Activated CD4-positive, alpha-beta T cell treated with anti-CD3 and anti-CD28 coated beads, Interleukin-2, amount 10 ng/mL, durations not matched to agents 24 days and 14 days (primary cell): ENCODE data around the gene NFASC. TPM values are rescaled to one million over a fixed set of nuclear protein-coding genes. Genes with fewer than 3 reads are reported as not detected.

Experiments used
- DNase-seq: peaks from one replicate; pipeline ENCODE4 v3.0.0; 2022
- H3K27ac Mint-ChIP-seq: one replicate; pipeline ENCODE4 v1.8.0; 2022; ENCODE audit warnings: mild to moderate bottlenecking, mixed read lengths
- H3K27me3 Mint-ChIP-seq: one replicate; pipeline ENCODE4 v1.8.0; 2022; ENCODE audit warnings: mixed read lengths
- H3K36me3 Mint-ChIP-seq: one replicate; pipeline ENCODE4 v1.8.0; 2022; ENCODE audit warnings: low read depth, mild to moderate bottlenecking, mixed read lengths
- H3K4me1 Mint-ChIP-seq: one replicate; pipeline ENCODE4 v1.8.0; 2021; ENCODE audit warnings: mixed read lengths
- H3K4me3 Mint-ChIP-seq: one replicate; pipeline ENCODE4 v1.8.0; 2022; ENCODE audit warnings: mild to moderate bottlenecking, moderate library complexity, mixed read lengths
- H3K9me3 Mint-ChIP-seq: one replicate; pipeline ENCODE4 v1.8.0; 2021; ENCODE audit warnings: mixed read lengths
- intact Hi-C: fragments of 100-400 bp; cut with micrococcal nuclease; formaldehyde crosslinking; loops from one replicate; pipeline ENCODE4 v1.15.1; 2023
- total RNA-seq: library from RNA; stranded (reverse); gene quantifications from 2 replicates; pipeline ENCODE4 v1.2.3, GENCODE V29; 2022

NFASC gene
- total RNA-seq, 1 donor from 2014 or later: 0.21 TPM

DNA sequence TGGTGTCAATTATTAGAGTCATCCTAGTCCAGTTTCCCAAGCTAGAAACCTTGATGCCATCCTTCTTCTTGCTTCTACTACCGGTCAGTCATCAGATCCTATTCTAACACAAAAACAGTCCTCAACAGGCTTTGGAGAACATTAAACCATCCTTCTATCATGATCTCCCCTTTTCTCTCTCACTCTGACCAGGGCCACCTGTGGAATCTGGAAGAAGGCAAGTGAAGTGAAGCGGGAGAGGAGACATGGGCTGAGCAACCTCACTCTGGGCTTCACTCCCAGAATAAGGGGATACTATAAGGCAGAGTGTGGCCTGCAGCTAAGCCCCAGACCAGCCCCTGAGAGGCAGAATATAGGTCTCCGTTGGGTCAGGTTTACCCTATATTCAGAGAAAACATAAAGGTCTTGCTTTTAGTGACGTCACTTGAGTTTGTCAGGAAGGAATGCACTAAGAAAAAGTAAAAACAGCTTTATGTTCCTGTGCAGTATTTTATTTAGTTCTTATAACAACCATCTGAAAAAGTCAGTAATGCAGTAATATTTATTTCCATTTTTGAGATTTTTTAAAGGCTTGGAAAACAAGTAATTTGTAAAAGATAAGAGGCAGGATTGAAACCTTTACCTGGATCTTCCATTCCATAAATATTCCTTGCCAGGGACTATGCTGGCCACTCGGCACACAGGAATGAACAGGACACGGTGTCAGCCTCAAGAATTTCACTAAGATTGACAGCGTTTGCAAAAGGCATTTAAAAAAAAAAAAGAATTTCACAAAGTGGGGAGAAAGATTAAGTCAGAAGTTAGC, 61.3 kb downstream of the NFASC start:
- H3K27me3 Mint-ChIP-seq: peaks cover 11% of the 10 kb centered on the region
- H3K4me3 Mint-ChIP-seq: no peak overlapping the region
- intact Hi-C loops: no loop called here
- no peaks in the 10 kb centered on the region for H3K36me3 Mint-ChIP-seq
- DNase-seq: no peak
- H3K9me3 Mint-ChIP-seq: no peaks in the 10 kb centered on the region
- H3K4me1 Mint-ChIP-seq: no peaks in the 10 kb centered on the region
- no peak overlapping the region for H3K27ac Mint-ChIP-seq

DNA sequence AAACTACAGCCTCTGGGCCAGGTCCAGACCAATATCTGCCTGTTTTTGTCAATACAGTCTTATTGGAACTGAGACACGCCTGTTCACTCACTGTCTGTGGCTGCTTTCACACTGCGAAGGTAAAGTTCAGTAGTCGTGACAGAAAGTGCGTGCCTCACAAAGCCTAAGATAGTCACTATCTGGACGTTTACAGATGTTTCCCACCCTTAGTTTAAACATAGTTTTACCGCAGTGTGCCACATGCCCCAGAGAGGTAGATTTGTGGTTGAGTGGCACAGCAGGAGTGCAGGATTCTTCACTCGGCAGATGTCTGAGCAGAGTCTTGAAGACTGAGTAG, 61.9 kb downstream of the NFASC start:
- Mint-ChIP-seq H3K4me1 (no peaks in the 10 kb centered on the region), H3K27ac (no peak overlapping the region), H3K4me3 (no peak overlapping the region), H3K27me3 (peaks cover 8% of the 10 kb centered on the region), H3K9me3 (no peaks in the 10 kb centered on the region), H3K36me3 (no peaks in the 10 kb centered on the region)
- intact Hi-C loops: no loop called here
- DNase-seq: no peak

DNA sequence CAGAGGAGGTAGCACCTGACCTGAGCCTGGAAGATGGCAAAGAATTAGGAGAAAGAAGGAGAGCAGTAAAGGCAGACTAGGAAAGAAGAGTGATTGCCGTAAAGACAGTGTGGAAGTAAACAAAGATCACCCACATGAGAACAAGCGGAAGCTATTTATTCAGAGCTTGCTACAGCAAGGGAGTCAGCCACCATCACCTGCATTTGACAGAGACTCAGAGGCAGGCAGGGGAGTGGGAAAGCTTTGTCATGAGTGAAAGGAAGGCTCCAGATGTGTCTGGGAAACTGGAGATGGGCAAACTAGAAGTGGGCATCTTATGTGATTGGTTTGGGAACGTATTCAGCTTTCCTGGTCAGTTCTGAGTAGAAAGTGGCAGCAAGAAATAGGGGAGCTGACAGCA, 64.5 kb downstream of the NFASC start:
- Mint-ChIP-seq H3K4me1 (no peaks in the 10 kb centered on the region), H3K27me3 (peaks cover 7% of the 10 kb centered on the region), H3K9me3 (no peaks in the 10 kb centered on the region), H3K4me3 (no peak overlapping the region), H3K36me3 (no peaks in the 10 kb centered on the region), H3K27ac (no peak overlapping the region)
- intact Hi-C loops: no loop called here
- no peak for DNase-seq

DNA sequence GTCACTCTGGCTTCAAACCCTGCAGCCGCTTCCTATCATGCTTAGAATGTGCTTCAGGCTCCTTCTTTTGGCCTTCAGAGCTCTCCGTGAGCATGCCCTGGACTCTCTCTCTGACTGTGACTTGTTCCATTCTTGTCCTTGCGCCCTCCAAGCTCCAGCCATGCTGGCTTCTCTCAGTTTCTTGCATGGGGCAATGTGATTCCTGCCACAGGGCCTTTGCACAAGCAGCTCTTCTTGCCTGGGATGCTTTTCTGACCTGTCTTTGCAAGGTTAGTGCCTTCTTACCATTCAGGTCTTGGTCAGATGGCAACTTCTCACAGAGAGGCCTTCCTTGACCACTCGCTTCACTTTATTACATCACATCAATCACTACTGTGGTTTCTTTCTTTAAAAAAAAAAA, 66.1 kb downstream of the NFASC start:
- H3K9me3 Mint-ChIP-seq: no peaks in the 10 kb centered on the region
- H3K27ac Mint-ChIP-seq: no peak overlapping the region
- no peak for DNase-seq
- H3K4me3 Mint-ChIP-seq: no peak overlapping the region
- intact Hi-C loops: no loop called here
- peaks cover 7% of the 10 kb centered on the region for H3K27me3 Mint-ChIP-seq
- no peaks in the 10 kb centered on the region for H3K36me3 Mint-ChIP-seq
- no peaks in the 10 kb centered on the region for H3K4me1 Mint-ChIP-seq

DNA sequence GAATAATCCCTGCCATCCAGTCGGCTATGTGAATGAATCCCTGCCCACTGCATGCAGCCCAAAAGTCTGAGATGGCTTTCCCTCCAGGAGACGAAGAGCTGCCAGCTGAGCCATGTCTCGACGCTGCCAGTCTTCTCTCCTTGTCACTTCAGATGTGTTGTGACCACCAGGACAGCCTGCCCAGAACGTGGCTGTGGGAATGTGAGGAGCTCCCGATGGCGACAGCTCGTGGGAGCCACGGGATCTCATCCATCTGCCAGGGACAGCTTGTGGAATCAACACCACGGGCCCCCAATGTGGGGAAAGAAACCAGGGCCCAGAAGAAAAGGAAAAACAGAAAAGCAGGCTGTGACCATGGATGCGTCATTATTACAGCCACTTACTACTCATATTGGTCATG, 67.2 kb downstream of the NFASC start:
- no peak overlapping the region for H3K4me3 Mint-ChIP-seq
- intact Hi-C loops: no loop called here
- no peaks in the 10 kb centered on the region for H3K4me1 Mint-ChIP-seq
- no peaks in the 10 kb centered on the region for H3K36me3 Mint-ChIP-seq
- H3K27ac Mint-ChIP-seq: no peak overlapping the region
- H3K9me3 Mint-ChIP-seq: no peaks in the 10 kb centered on the region
- DNase-seq: no peak
- peaks cover 7% of the 10 kb centered on the region for H3K27me3 Mint-ChIP-seq

DNA sequence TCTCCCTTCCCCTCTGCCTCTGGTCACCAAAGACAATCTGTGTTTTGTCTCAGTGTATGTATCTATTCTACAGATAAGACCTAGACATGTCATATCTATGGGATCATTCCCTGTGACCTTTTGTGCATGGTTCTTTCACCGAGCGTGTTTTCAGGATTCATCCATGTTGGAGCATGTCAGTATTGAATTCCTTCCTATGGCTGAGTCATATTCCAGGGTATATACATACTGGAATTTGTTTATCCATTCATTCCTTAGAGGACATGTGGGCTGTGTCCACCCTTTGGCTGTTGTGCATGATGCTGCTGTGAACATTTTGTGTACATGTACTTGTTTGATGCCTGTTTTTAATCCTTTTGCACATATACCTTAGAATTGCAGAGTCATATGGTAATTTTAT, 69.9 kb downstream of the NFASC start:
- Mint-ChIP-seq H3K27ac (no peak overlapping the region), H3K9me3 (no peaks in the 10 kb centered on the region), H3K36me3 (no peaks in the 10 kb centered on the region), H3K27me3 (peaks cover 7% of the 10 kb centered on the region), H3K4me1 (no peaks in the 10 kb centered on the region), H3K4me3 (no peak overlapping the region)
- DNase-seq: no peak
- intact Hi-C loops: loop anchor here (5.0 kb wide), 1 partner anchor 113 kb away; no protein-coding TSS in a partner anchor

DNA sequence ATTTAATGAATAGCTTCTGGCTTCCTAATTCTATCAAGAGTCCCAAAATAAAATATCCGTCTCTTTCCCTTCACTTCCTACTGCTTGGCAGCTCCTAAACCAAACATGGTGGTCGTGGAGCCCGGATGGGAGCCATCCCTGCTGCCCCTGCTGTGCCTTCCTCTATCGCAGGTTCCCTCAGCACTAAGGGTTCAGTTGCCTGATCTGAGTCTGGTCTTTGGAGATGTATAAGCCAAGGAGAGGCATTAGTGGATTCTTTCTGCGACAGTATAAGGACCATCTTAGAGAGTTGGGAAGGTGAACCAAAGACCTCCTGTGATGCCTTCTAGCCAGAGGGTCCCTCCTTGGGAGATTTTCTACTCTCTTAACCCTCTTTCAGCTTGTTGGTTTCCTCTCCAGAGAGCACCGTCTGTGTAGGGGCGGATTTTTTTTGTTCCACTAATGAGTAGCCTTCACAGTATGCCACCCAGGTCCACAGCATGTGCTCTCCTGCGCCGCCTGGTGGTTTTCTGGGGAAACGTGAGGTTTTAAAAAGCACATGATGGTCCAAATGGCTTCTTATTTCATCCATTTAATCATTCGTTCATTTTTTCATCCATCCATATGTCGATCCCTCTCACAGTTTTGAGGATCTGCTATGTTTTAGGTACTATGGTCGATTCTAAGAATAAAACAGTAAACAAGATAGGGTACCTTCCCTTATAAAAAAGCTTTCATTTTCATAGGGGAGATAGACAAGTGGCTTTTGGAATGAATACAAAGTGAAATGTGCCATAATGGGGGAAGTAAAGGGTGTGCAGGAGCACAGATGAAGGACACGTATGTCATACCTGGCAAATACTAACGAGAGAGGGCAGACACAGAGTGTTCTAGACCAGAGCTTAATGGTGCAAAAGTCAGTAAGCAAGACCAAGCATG, 71.0 kb downstream of the NFASC start:
- Mint-ChIP-seq H3K27me3 (peaks cover 7% of the 10 kb centered on the region), H3K4me1 (no peaks in the 10 kb centered on the region), H3K36me3 (no peaks in the 10 kb centered on the region), H3K27ac (no peak overlapping the region), H3K4me3 (no peak overlapping the region), H3K9me3 (no peaks in the 10 kb centered on the region)
- intact Hi-C loops: loop anchor here (5.0 kb wide), 1 partner anchor 114 kb away; no protein-coding TSS in a partner anchor
- DNase-seq: peak; percentile 85

DNA sequence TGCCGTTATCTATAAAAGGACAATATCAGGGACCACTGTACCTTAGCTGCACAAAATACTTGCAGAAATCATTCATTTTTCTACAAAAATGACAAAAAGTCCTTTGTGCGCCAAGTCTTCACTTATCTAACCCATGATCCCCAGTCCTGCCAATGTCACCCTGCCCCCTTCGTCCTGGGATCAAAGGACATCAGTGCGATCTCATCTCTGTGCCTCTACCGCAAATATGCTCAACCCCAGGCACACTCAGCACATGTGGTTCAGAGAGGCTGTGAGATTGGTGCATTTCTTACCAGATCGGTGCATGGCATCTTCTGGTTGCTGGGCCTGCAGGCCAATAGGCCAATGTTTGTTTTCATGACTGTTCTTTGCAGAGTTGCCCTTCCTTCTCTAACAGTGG, 72.8 kb downstream of the NFASC start:
- H3K4me1 Mint-ChIP-seq: no peaks in the 10 kb centered on the region
- H3K9me3 Mint-ChIP-seq: no peaks in the 10 kb centered on the region
- intact Hi-C loops: loop anchor here (5.0 kb wide), 1 partner anchor 116 kb away; no protein-coding TSS in a partner anchor

DNA sequence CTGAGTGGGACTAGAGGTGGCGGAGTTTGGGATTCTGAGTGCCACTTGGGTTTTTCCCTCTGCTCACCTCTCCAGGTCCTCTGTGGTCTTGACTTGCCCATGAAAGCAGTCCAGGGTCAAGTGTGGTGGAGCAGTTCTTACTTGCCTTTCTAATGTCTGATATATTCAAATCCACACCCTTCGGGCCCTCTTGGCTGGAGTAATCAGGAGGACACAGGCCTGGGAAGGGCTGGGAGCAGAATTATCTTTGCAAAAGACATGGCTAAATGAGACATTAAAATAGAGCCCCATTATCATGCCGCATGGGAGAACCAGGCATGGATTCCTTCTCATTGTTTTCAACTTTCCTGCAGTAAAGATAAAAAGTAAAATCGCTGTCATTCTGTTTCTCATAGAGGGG, 74.0 kb downstream of the NFASC start:
- DNase-seq: no peak
- no peaks in the 10 kb centered on the region for H3K9me3 Mint-ChIP-seq
- H3K27ac Mint-ChIP-seq: no peak overlapping the region
- H3K4me1 Mint-ChIP-seq: no peaks in the 10 kb centered on the region
- no peaks in the 10 kb centered on the region for H3K36me3 Mint-ChIP-seq
- H3K27me3 Mint-ChIP-seq: peaks cover 5% of the 10 kb centered on the region
- no peak overlapping the region for H3K4me3 Mint-ChIP-seq
- intact Hi-C loops: loop anchor here (5.0 kb wide), 1 partner anchor 117 kb away; no protein-coding TSS in a partner anchor

More for the DNA sequence above, 72.8 kb downstream of the NFASC start:
- no peak for DNase-seq
- no peak overlapping the region for H3K4me3 Mint-ChIP-seq
- no peak overlapping the region for H3K27ac Mint-ChIP-seq
- peaks cover 5% of the 10 kb centered on the region for H3K27me3 Mint-ChIP-seq
- no peaks in the 10 kb centered on the region for H3K36me3 Mint-ChIP-seq

DNA sequence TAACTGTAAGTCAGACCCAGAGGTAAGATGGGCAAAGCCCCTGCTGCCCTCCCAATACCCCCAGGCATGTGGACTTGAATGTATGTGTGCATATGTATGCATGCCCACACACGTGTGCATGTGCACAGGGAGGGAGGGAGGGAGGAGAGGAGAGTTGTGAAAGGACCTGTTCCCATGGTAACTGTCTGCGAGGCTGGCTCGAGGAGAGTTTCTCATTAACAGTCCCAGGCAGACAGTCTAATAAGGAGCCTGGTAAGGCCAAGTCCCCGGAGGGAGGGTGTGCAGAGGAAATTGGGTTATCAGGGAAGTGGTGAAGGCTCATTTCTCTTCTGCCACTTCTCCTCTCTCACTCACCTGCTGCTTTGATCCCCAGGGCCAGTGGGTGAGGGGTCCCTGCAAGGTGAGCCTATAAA, 74.9 kb downstream of the NFASC start:
- no peak overlapping the region for H3K27ac Mint-ChIP-seq

DNA sequence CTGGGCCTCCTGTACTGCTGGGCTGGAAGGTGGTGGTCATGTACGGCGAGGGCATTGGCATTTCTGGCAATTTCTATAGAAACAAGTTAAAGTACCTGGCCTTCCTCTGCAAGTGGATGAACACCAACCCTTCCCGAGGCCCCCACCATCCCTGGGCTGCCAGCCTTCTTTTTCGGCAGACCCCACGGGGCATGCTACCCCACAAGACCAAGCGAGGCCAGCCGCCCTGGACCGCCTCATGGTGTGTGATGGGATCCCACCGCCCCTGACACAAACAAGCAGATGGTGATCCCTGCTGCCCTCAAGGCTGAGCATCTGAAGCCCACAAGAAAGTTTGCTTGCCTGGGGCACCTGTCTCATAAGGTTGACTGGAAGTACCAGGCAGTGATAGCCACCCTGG, 76.0 kb downstream of the NFASC start:
- Mint-ChIP-seq H3K36me3 (no peaks in the 10 kb centered on the region), H3K9me3 (no peaks in the 10 kb centered on the region), H3K27me3 (peaks cover 5% of the 10 kb centered on the region), H3K27ac (no peak overlapping the region), H3K4me3 (no peak overlapping the region), H3K4me1 (no peaks in the 10 kb centered on the region)
- intact Hi-C loops: no loop called here
- DNase-seq: no peak

More for the DNA sequence above, 74.9 kb downstream of the NFASC start:
- no peak for DNase-seq
- intact Hi-C loops: no loop called here
- Mint-ChIP-seq H3K27me3 (peaks cover 5% of the 10 kb centered on the region), H3K4me3 (no peak overlapping the region), H3K4me1 (no peaks in the 10 kb centered on the region), H3K36me3 (no peaks in the 10 kb centered on the region), H3K9me3 (no peaks in the 10 kb centered on the region)

DNA sequence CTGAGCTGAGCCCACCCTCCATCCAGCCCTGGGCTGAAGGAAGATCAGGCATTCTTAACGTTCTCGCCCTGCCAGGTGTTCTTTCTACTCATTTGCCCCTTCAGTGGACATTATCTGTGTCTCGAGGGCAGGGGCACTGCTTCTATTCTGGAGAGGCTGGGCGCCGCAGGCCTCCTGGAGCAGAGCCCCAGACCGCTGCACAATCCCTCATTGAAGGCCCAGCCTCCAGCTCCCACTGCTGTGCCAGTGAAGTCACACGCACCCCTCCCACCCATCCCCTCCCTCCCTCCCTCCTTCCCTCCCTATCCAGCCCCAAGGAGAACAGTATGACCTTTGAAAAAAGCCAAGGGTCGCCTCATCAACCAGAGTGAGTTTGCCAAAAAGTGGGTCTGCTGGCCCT, 76.7 kb downstream of the NFASC start:
- intact Hi-C loops: no loop called here
- peaks cover 5% of the 10 kb centered on the region for H3K27me3 Mint-ChIP-seq
- H3K4me3 Mint-ChIP-seq: no peak overlapping the region
- H3K27ac Mint-ChIP-seq: no peak overlapping the region
- no peak for DNase-seq
- no peaks in the 10 kb centered on the region for H3K4me1 Mint-ChIP-seq
- no peaks in the 10 kb centered on the region for H3K36me3 Mint-ChIP-seq
- H3K9me3 Mint-ChIP-seq: no peaks in the 10 kb centered on the region

DNA sequence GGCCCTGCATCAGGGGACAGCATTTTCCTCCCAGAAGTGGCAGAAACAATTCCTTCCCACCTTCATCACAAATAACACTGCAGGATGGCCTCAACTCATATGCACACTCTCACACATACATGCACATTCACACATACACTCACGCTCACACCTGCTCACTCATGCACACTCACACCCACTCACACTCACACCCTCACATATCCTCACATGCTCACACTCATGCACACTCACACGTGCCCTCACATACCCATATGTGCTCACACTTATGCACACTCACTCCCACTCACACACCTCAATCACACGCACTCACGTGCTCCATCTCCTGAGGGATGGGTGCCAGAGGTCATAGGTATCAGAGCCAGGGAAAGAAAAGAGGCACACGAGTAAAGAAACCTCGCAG, 77.1 kb downstream of the NFASC start:
- no peaks in the 10 kb centered on the region for H3K36me3 Mint-ChIP-seq
- no peak overlapping the region for H3K4me3 Mint-ChIP-seq
- no peak for DNase-seq
- H3K27ac Mint-ChIP-seq: no peak overlapping the region
- no peaks in the 10 kb centered on the region for H3K4me1 Mint-ChIP-seq
- no peaks in the 10 kb centered on the region for H3K9me3 Mint-ChIP-seq
- intact Hi-C loops: no loop called here
- peaks cover 5% of the 10 kb centered on the region for H3K27me3 Mint-ChIP-seq

DNA sequence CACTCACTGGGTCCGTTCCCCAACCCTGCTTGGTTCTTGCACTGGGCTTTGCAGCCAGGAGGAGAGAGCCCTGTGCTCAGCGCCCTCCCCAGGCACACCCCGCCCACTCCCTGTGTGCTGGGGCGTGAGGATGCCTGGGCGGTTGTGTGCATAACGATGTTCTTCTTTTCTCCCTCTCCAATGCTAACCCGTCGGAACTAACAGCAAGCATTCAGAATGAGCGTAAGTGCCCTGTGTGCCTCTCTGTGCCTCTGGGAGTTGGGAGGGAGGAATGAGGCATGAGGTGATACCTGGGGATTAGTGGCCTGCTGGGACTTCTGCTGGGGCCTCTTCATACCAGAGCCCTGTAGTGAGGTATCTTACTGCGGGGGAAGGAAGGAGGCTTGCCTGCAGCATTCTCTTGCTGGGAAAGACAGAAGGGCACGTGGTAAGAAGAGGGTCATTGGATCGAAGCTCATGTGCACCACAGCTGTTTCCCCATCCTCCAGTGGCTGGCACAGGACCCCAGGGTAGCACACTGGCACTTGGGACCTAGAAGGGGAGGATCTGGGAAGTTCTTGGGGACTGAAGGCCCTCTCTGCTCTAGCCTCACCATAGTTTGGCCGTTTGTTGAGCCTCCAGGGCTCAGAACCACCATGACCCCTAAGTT, 79.8 kb downstream of the NFASC start:
- Mint-ChIP-seq H3K9me3 (no peaks in the 10 kb centered on the region), H3K36me3 (no peaks in the 10 kb centered on the region), H3K27me3 (peaks cover 5% of the 10 kb centered on the region), H3K27ac (no peak overlapping the region), H3K4me1 (no peaks in the 10 kb centered on the region), H3K4me3 (no peak overlapping the region)
- no peak for DNase-seq
- intact Hi-C loops: no loop called here
